ENCODE results near the gene CCND1.
"Not testable (repeated sequence)": the region's sequence is repeated elsewhere in the genome, so short reads cannot be mapped to it uniquely, and the experiment has no call there.

The CCND1 gene

GRCh38 chr11:69669486-69669885, 28.5 kb downstream of the CCND1 start:
- DNase-seq: no peak

GRCh38 chr11:69670158-69670845, 29.3 kb downstream of the CCND1 start:
- DNase-seq: peak; percentile 67

DNA sequence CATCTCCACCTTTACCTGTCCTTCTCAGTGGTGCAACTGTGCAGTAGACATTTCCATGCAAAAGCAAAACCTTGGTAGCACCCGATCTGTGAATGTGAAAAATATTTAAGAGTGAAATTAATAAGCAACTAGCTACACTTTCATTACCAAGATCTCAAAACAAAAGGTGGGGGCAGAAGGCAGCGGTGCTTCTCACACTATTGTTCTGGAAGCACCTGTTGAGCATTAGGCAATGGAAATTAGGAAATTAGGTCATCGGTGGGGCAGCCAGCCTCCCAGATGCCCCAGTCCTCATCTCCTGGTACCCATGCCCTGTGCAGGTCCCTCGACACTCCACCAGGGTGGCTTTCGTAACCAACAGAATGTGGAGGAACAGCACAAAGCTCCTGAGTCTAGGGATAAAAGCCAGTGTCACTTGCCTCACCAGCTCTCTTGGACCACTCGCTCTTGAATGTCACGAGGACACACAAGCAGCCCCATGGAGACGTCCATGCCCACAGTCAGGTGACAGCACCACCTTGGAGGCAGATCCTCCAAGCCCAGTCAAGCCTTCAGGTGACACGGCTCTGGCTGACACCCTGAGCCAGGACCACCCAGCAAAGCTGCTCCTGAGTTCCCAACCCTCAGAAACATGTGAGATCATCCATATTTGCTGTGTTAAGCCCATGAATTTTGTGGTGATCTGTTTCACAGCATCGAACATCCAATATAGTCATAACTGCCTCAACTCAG, 30.9 kb downstream of the CCND1 start:
- no peak for DNase-seq

- peak; percentile 14 for DNase-seq
Measured at GRCh38 chr11:69674267-69674885, 33.4 kb downstream of the CCND1 start.

- peak; percentile 96 for DNase-seq
Measured at GRCh38 chr11:69674886-69675714, 34.1 kb downstream of the CCND1 start, which contains the start of gene LTO1. LTO1 (minus strand) TSS chr11:69675353; CDS start chr11:69675239, 114 bp downstream.

- DNase-seq: no peak
Measured at GRCh38 chr11:69677749-69678148, 36.8 kb downstream of the CCND1 start.

- DNase-seq: no peak
Measured at GRCh38 chr11:69680688-69681087, 39.7 kb downstream of the CCND1 start.

DNA sequence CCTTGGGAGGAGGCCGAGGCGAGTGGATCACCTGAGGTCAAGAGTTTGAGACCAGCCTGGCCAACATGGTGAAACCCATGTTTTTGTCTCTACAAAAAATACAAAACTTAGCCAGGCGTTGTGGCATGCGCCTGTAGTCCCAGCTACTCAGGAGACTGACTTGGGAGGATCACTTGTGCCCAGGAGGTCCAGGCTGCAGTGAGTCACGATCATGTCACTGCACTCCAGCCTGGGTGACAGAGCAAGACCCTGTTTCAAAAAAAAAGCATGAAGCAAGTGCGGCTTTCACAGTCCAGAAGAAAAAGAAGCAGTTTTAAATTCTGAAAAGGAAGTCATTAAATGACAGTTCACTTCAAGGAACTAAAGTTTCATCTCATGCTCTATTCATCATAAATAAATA, 41.3 kb downstream of the CCND1 start:
- DNase-seq: no peak

DNA sequence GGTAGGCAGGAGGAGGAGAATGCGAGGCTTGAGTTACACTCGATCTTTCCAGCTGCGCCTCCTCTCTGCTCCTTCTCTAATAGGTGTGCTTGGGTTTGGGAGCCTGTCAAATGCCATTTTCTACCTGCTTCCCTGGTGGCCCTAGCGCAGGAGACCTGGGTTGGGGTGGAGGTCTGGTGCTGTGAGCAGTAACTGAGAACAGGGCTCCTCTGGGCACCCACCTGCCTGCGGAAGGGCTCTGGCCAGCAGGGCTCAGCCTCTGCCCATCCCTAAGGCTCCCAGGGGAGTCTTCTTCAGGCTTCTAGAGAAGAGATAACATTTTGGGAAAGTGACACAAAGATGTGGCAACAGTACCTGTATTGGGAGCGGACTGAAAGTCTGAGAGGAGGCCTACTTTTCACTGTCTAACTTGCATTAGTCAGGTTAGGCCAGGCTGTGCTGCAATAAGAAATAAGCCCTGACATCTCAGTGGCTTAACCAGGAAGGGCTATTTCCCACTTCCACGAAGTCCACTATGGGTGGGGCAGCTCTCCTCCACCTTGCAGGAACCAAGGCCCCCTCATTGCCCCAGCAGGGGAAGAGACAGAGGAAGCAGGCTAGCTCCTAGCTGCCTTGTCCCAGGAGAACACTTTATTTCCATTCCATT, 41.8 kb downstream of the CCND1 start:
- no peak for DNase-seq

GRCh38 chr11:69683764-69684333, 42.9 kb downstream of the CCND1 start:
- DNase-seq: no peak

GRCh38 chr11:69684651-69685050, 43.7 kb downstream of the CCND1 start:
- no peak for DNase-seq

DNA sequence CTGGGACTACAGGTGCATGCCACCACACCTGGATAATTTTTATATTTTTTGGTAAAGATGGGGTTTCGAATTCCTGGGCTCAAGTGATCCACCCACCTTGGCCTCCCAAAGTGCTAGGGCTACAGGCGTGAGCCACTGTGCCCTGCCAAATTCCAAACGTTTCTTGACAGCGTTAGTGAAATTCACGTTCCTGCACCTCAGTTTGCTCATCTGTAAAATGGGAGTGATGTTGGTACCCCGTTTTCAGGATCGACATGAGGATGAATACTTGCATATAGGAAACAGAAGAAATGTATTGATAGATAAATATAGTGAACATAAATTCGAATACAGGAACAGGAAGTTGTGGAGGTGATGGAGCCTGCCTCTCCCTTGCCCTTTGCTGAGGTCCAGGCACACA, 44.4 kb downstream of the CCND1 start:
- no peak for DNase-seq

- DNase-seq: no peak
Measured at GRCh38 chr11:69686452-69686851, 45.5 kb downstream of the CCND1 start.

- DNase-seq: no peak
Measured at GRCh38 chr11:69686856-69687255, 45.9 kb downstream of the CCND1 start.

- DNase-seq: not testable (repeated sequence)
Measured at GRCh38 chr11:69687969-69688771, 47.2 kb downstream of the CCND1 start.

GRCh38 chr11:69689484-69690319, 48.7 kb downstream of the CCND1 start:
- DNase-seq: no peak

DNA sequence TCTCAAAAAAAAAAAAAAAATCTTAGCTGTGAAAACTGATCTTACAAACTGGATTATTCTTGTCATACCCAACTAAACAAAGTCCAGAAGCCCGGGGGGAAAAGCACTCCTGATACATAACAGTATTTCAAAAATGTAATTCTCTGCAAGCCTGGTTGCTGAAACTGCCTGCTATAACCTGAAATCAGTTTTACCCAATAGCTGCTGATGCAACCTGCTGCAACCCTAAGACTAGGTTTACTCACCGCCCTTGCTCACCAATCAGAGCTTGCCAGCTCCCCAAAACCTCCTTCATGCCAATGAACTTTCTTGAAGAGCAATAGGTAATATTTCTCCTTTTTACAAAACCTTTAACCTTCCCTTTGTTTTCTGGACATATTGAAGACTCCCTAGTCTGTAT, 50.5 kb downstream of the CCND1 start:
- DNase-seq: no peak

- DNase-seq: no peak
Measured at GRCh38 chr11:69692422-69692821, 51.5 kb downstream of the CCND1 start.

- DNase-seq: no peak
Measured at GRCh38 chr11:69694781-69695180, 53.8 kb downstream of the CCND1 start.

GRCh38 chr11:69695581-69695980, 54.6 kb downstream of the CCND1 start:
- DNase-seq: no peak

Data from stimulated activated CD4-positive, alpha-beta T cell treated with anti-CD3 and anti-CD28 coated beads, Interleukin-4, amount 100 ng/mL, for 24 hours (primary cell).